Measurements from ENCODE around the gene MSL1. TPM values are rescaled to one million over a fixed set of nuclear protein-coding genes. Genes with fewer than 3 reads are reported as not detected.

The MSL1 gene
- total and polyA plus RNA-seq, 9 of the 15 experiments (the other 6 are each of a cell fraction or from before 2014, with no cell fraction given), result 13.8 to 120 (median 61.9) TPM

DNA sequence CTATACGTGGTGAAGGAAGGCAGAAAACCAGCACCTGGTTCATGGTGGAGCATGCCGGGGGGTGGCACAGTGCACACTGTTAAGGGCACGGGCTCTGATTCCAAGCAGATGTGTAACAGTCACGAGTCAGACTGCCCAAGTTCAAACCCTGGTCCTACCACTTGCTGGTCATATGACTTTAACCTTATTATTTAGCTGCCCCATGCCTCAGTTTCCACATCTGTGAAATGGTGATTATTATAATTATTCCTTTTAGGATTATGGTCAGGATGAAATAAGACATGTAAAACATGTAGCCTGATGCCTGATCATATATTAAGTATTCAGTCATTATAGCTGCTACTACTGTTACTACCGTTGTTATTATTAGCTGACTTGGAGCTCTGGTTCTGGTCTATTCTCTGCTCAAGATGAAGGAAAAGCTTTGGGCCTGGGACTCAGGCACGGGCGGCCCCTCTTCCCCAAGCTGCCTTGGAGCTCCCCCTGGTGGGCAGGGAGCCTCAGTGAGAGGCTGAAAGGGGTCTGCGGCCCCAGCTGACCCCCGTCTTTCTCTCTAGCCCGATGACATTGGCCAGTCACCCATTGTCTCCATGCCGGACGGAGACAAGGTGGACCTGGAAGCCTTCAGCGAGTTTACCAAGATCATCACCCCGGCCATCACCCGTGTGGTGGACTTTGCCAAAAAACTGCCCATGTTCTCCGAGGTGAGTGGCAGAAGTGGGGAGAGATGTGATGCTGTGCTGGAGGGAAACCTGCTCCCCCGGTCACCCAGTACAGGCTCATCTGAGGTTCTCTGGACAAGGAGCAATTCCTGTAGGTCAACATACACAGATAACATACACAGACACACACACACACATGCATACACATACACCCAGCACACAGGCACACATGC, 35.4 kb upstream of the MSL1 start (continued):
- TF ChIP-seq ZNF175 (CRISPR knock-in tag; IDR thresholded peaks at IDR 0.05; ENCODE audit: low read depth) (no peak), SIN3A (IDR thresholded peaks at IDR 0.05; ENCODE audit: borderline replicate concordance in 2 of 2, control insufficient read depth in 1 of 2, low read depth in 2 of 2, low read length in 2 of 2) (no peak), SPI1 (IDR thresholded peaks at IDR 0.05; ENCODE audit: borderline replicate concordance, low read depth, low read length) (no peak), E2F3 (CRISPR knock-in tag; IDR thresholded peaks at IDR 0.05) (no peak), GATAD2A (IDR thresholded peaks at IDR 0.05) (0 out of 2 replicates have a peak, but pooled peaks have one; percentile 26), RAD21 (CRISPR knock-in tag; conservative IDR thresholded peaks at IDR 0.05 in 1 of 2, IDR thresholded peaks at IDR 0.05 in 1 of 2) (peak; percentile 72 to 85), BHLHE40 (IDR thresholded peaks at IDR 0.05; ENCODE audit: low read length) (peak; percentile 50), ZNF239 (CRISPR knock-in tag; IDR thresholded peaks at IDR 0.05) (no peak)
- TF ChIP-seq, protein P1, sequence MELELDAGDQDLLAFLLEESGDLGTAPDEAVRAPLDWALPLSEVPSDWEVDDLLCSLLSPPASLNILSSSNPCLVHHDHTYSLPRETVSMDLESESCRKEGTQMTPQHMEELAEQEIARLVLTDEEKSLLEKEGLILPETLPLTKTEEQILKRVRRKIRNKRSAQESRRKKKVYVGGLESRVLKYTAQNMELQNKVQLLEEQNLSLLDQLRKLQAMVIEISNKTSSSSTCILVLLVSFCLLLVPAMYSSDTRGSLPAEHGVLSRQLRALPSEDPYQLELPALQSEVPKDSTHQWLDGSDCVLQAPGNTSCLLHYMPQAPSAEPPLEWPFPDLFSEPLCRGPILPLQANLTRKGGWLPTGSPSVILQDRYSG (tag; conservative IDR thresholded peaks at IDR 0.05; ENCODE audit: low read depth), result no peak
- TF ChIP-seq, protein P2, sequence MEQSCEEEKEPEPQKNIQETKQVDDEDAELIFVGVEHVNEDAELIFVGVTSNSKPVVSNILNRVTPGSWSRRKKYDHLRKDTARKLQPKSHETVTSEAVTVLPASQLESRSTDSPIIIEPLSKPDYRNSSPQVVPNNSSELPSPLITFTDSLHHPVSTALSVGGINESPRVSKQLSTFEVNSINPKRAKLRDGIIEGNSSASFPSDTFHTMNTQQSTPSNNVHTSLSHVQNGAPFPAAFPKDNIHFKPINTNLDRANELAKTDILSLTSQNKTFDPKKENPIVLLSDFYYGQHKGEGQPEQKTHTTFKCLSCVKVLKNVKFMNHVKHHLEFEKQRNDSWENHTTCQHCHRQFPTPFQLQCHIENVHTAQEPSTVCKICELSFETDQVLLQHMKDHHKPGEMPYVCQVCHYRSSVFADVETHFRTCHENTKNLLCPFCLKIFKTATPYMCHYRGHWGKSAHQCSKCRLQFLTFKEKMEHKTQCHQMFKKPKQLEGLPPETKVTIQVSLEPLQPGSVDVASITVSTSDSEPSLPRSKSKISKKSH (CRISPR knock-in tag; IDR thresholded peaks at IDR 0.05), result no peak
- TF ChIP-seq, protein P3, sequence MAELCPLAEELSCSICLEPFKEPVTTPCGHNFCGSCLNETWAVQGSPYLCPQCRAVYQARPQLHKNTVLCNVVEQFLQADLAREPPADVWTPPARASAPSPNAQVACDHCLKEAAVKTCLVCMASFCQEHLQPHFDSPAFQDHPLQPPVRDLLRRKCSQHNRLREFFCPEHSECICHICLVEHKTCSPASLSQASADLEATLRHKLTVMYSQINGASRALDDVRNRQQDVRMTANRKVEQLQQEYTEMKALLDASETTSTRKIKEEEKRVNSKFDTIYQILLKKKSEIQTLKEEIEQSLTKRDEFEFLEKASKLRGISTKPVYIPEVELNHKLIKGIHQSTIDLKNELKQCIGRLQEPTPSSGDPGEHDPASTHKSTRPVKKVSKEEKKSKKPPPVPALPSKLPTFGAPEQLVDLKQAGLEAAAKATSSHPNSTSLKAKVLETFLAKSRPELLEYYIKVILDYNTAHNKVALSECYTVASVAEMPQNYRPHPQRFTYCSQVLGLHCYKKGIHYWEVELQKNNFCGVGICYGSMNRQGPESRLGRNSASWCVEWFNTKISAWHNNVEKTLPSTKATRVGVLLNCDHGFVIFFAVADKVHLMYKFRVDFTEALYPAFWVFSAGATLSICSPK (IDR thresholded peaks at IDR 0.05; ENCODE audit: borderline replicate concordance), result no peak
- TF ChIP-seq, protein P4, sequence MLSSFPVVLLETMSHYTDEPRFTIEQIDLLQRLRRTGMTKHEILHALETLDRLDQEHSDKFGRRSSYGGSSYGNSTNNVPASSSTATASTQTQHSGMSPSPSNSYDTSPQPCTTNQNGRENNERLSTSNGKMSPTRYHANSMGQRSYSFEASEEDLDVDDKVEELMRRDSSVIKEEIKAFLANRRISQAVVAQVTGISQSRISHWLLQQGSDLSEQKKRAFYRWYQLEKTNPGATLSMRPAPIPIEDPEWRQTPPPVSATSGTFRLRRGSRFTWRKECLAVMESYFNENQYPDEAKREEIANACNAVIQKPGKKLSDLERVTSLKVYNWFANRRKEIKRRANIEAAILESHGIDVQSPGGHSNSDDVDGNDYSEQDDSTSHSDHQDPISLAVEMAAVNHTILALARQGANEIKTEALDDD (IDR thresholded peaks at IDR 0.05), result no peak
- TF ChIP-seq, protein P5, sequence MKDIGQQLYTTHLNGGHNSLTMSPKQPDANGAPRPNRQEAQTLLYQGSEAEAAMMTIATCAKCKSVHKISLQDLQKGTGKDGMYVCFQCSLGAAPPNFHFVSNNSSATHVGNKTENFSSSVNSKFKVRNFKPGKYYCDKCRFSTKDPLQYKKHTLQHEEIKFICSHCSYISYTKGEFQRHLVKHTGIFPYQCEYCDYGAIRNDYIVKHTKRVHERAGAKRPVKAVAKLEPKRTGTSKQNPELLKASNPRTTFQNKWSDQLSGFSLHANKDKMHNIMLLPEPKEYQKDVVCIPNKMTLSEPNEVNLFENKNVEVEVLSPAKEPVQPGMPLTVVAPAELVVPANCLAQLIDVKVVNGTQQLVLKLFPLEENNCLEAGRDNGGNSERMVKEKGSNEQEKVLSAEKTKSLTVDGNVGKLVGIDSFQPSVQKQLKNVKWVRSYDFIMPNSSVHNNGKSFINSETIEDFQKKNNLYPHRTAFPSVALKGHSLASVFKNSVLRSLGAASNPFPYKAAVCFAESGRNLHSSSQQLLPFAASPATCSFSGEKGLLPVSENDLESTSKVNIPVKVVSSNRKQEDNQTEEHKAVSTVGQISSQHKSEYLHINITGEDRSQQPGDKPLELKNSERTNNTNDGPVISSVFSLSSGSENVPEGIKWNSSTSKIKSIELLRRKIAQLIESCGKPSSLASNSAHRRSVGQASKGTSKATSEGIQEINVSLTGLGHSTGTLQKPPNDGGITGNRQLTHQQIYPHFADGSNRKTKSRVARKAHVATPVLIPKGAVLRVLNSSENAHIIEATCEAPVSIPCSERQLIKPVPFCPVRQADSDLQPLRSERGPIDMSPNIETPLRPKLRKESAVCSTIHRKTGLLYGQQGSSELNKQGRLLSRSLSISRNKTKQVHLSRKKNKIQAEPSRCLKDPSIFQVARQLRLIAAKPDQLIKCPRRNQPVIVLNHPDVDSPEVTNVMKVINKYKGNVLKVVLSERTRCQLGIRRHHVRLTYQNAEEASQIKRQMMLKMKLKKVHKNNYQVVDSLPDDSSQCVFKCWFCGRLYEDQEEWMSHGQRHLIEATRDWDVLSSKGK (CRISPR knock-in tag; IDR thresholded peaks at IDR 0.05), result no peak
- TF ChIP-seq, protein P6, sequence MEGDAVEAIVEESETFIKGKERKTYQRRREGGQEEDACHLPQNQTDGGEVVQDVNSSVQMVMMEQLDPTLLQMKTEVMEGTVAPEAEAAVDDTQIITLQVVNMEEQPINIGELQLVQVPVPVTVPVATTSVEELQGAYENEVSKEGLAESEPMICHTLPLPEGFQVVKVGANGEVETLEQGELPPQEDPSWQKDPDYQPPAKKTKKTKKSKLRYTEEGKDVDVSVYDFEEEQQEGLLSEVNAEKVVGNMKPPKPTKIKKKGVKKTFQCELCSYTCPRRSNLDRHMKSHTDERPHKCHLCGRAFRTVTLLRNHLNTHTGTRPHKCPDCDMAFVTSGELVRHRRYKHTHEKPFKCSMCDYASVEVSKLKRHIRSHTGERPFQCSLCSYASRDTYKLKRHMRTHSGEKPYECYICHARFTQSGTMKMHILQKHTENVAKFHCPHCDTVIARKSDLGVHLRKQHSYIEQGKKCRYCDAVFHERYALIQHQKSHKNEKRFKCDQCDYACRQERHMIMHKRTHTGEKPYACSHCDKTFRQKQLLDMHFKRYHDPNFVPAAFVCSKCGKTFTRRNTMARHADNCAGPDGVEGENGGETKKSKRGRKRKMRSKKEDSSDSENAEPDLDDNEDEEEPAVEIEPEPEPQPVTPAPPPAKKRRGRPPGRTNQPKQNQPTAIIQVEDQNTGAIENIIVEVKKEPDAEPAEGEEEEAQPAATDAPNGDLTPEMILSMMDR (IDR thresholded peaks at IDR 0.05 in 2 of 3, conservative IDR thresholded peaks at IDR 0.05 in 1 of 3; ENCODE audit: insufficient read depth in 2 of 3, low read depth in 1 of 3, low read length in 3 of 3), result peak; percentile 77 to 90 (median 85)
